Esophagus muscularis mucosa (tissue), 4 donors: ENCODE measurements around the gene ADAMTS6. TPM values are rescaled to one million over a fixed set of nuclear protein-coding genes. Genes with fewer than 3 reads are reported as not detected.
"Not testable (repeated sequence)": the region's sequence is repeated elsewhere in the genome, so short reads cannot be mapped to it uniquely, and the experiment has no call there.

ENCODE experiments used
- DNase-seq: peaks from one replicate; pipeline ENCODE4 v3.0.0-alpha.2; 2017; ENCODE audit errors: extremely low spot score
- H3K27ac ChIP-seq, 4 donors: fragments of 200-600 bp; sonication (generic); replicated peaks in 1 of 4; 1 replicate in 3 of 4; 2 replicates in 1 of 4; pipeline ENCODE4 v1.5.1; 2016 to 2019; ENCODE audit warnings: mild to moderate bottlenecking in 1 of 4
- H3K27me3 ChIP-seq, 4 donors: fragments of 200-600 bp; sonication (generic); one replicate each; pipeline versions ENCODE4 v1.5.1 to v1.6.0; 2016 to 2019
- H3K36me3 ChIP-seq, 4 donors: fragments of 200-600 bp; sonication (generic); one replicate each; pipeline ENCODE4 v1.5.1; 2016 to 2019
- H3K4me1 ChIP-seq, 4 donors: fragments of 200-600 bp; sonication (generic); one replicate each; pipeline ENCODE4 v1.5.1; 2016 to 2019
- H3K4me3 ChIP-seq, 4 donors: fragments of 200-600 bp; sonication (generic); 1 replicate in 2 of 4; 2 replicates in 2 of 4; pipeline ENCODE4 v1.5.1; 2016 to 2019; ENCODE audit warnings: mild to moderate bottlenecking in 4 of 4, moderate library complexity in 1 of 4
- H3K9me3 ChIP-seq, 4 donors: fragments of 200-600 bp; sonication (generic); 1 replicate in 3 of 4; 2 replicates in 1 of 4; pipeline ENCODE4 v1.5.1; 2016 to 2019
- EP300 ChIP-seq: sonication (generic); formaldehyde crosslinking; IDR thresholded peaks from one replicate; pipeline ENCODE4 v1.6.1; 2017; ENCODE audit warnings: antibody characterized with exemption
- POLR2A ChIP-seq: fragments of 450-650 bp; IDR thresholded peaks from one replicate; pipeline ENCODE4 v1.6.1; 2017; ENCODE audit warnings: antibody characterized with exemption, moderate library complexity, mild to moderate bottlenecking, low read depth
- POLR2AphosphoS5 ChIP-seq, 2 donors: sonication (generic); formaldehyde crosslinking; IDR thresholded peaks; one replicate each; pipeline ENCODE4 v1.6.1; 2017; ENCODE audit warnings: antibody characterized with exemption in 2 of 2
- WGBS: methylation state at CpG from one replicate; pipeline ENCODE4 v1.1.5; 2018; 5-methylcytosine and 5-hydroxymethylcytosine counted together
- intact Hi-C: fragments of 100-400 bp; cut with DNase I; formaldehyde crosslinking; loops from one replicate; pipeline ENCODE4 v1.15.1; 2023
- total RNA-seq, 4 donors: library from RNA; depleted of rRNA; stranded (reverse); fragments of >200 nt; gene quantifications; one replicate each; pipeline versions ENCODE4 v1.1.0 to v1.2.1, GENCODE V29; 2016
- TF ChIP-seq, protein P1 (sequence below), 3 experiments: fragments of 200-600 bp in 2 of 3; fragments of 450-650 bp in 1 of 3; sonication (generic) in 2 of 3; IDR thresholded peaks; one replicate each; pipeline ENCODE4 v1.5.1; 2017 to 2019; ENCODE audit warnings: antibody characterized with exemption in 3 of 3, mild to moderate bottlenecking in 2 of 3, moderate library complexity in 1 of 3

Gene ADAMTS6
- total RNA-seq, 4 donors from 2014 or later, result 1.4 to 4.2 (median 2.7) TPM

GRCh38 chr5:65390208-65390607 is 91.5 kb downstream of the ADAMTS6 start:
- 83% methylated on average over 3 of the region's 3 CpGs for WGBS
- H3K27me3 ChIP-seq, result no peaks in the 10 kb centered on the region

DNA sequence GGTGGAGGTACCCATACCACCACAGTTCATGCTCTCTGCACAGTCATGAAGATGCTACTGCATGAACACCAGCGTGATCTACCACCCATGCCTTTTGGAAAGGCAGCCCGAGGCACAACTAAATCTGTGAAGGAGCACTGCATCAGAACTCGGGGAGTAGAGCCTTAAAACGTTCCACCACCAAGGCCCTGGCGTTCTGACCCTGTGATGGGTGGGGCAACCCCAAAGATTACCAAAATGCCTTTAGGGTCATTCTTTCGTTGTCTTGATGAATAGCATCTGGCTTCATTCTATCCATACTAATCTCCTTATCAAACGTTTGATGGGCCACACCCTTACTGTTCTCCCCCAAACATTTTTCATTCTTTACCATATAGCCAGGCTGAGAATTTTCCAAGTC is 97.9 kb downstream of the ADAMTS6 start:
- Histone ChIP-seq H3K4me3 (no peak overlapping the region), H3K27ac (no peak overlapping the region), H3K27me3 (no peaks in the 10 kb centered on the region), H3K36me3 (no peaks in the 10 kb centered on the region), H3K9me3 (no peaks in the 10 kb centered on the region), H3K4me1 (no peaks in the 10 kb centered on the region)
- TF ChIP-seq POLR2AphosphoS5 (IDR thresholded peaks at IDR 0.05) (no peak), POLR2A (no peak), EP300 (no peak)
- TF ChIP-seq, protein P1, sequence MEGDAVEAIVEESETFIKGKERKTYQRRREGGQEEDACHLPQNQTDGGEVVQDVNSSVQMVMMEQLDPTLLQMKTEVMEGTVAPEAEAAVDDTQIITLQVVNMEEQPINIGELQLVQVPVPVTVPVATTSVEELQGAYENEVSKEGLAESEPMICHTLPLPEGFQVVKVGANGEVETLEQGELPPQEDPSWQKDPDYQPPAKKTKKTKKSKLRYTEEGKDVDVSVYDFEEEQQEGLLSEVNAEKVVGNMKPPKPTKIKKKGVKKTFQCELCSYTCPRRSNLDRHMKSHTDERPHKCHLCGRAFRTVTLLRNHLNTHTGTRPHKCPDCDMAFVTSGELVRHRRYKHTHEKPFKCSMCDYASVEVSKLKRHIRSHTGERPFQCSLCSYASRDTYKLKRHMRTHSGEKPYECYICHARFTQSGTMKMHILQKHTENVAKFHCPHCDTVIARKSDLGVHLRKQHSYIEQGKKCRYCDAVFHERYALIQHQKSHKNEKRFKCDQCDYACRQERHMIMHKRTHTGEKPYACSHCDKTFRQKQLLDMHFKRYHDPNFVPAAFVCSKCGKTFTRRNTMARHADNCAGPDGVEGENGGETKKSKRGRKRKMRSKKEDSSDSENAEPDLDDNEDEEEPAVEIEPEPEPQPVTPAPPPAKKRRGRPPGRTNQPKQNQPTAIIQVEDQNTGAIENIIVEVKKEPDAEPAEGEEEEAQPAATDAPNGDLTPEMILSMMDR (IDR thresholded peaks at IDR 0.05), result no peak
- 83% methylated on average over 7 of the region's 7 CpGs for WGBS
- DNase-seq, result no peak
- intact Hi-C loops, result no loop called here

More at GRCh38 chr5:65390208-65390607, 91.5 kb downstream of the ADAMTS6 start:
- H3K9me3 ChIP-seq, result no peaks in the 10 kb centered on the region
- H3K27ac ChIP-seq, result no peak overlapping the region
- intact Hi-C loops, result no loop called here
- TF ChIP-seq POLR2AphosphoS5 (IDR thresholded peaks at IDR 0.05), result no peak
- TF ChIP-seq EP300, result no peak
- TF ChIP-seq, protein P1 (IDR thresholded peaks at IDR 0.05), result no peak
- no peak for TF ChIP-seq POLR2A
- DNase-seq, result no peak
- H3K4me3 ChIP-seq, result no peak overlapping the region
- peaks cover 0 to 12% (median 9%) of the 10 kb centered on the region in 4 donors for H3K4me1 ChIP-seq
- no peaks in the 10 kb centered on the region for H3K36me3 ChIP-seq

DNA sequence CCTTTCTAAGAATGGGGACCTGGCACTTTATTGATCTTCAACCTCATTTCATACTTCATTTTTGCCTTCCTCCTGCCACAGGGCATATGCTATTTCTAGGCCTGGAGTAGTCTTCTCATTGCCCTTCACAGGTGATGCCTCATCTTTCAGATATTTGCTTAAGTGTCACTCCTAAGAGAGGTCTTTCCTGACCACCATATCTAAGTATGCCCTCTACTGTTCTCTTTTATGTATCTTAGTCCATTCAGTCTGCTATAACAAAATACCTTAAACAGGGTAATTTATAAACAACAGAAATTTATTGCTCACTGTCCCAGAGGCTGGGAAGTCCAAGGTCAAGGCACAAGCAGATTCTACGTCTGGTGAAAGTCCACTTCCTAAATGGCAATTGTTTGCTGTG is 99.1 kb downstream of the ADAMTS6 start:
- no peak for TF ChIP-seq EP300
- TF ChIP-seq POLR2AphosphoS5 (IDR thresholded peaks at IDR 0.05), result no peak
- no peaks in the 10 kb centered on the region for H3K36me3 ChIP-seq
- no peak overlapping the region for H3K27ac ChIP-seq
- H3K9me3 ChIP-seq, result no peaks in the 10 kb centered on the region
- H3K4me1 ChIP-seq, result no peaks in the 10 kb centered on the region
- H3K4me3 ChIP-seq, result no peak overlapping the region
- 96% methylated on average over 1 of the region's 1 CpG for WGBS
- H3K27me3 ChIP-seq, result no peaks in the 10 kb centered on the region
- intact Hi-C loops, result no loop called here
- DNase-seq, result no peak

DNA sequence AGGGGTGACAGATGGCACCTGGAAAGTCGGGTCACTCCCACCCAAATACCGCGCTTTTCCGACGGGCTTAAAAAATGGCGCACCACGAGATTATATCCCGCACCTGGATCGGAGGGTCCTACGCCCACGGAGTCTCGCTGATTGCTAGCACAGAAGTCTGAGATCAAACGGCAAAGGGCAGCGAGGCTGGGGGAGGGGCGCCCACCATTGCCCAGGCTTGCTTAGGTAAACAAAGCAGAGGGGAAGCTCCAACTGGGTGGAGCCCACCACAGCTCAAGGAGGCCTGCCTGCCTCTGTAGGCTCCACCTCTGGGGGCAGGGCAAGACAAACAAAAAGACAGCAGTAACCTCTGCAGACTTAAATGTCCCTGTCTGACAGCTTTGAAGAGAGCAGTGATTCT is 111.2 kb downstream of the ADAMTS6 start:
- WGBS, result 93% methylated on average over 15 of the region's 15 CpGs
- peaks cover 0 to 11% (median 5%) of the 10 kb centered on the region in 4 donors for H3K4me1 ChIP-seq
- H3K36me3 ChIP-seq, H3K27me3 ChIP-seq, H3K27ac ChIP-seq, H3K9me3 ChIP-seq, H3K4me3 ChIP-seq, DNase-seq, intact Hi-C loops: not testable (repeated sequence)

DNA sequence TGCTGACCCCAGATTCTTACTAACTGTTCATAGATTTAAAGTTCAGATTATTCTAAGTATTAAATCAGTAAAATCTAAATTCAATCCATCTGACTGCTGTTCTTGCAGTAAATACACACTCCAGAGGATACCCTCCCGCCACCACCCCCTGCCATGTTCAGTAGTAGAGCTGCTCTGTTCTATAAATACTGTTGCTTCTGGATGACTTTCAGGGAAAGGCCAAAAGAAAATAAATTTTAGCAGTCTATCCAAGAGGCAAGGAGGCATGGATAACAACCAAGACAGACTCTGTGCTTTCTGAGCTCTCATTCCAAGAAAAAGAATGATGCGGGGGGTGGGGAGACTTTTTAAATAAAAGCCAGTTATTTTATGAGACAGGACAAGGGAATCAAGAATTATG is 115.1 kb downstream of the ADAMTS6 start:
- intact Hi-C loops, result no loop called here
- H3K9me3 ChIP-seq, result no peaks in the 10 kb centered on the region
- no peak for DNase-seq
- no peak overlapping the region for H3K27ac ChIP-seq
- H3K27me3 ChIP-seq, result no peaks in the 10 kb centered on the region
- H3K4me3 ChIP-seq, result no peak overlapping the region
- H3K36me3 ChIP-seq, result no peaks in the 10 kb centered on the region
- WGBS, result 53% methylated on average over 2 of the region's 2 CpGs
- TF ChIP-seq POLR2A, result no peak
- TF ChIP-seq, protein P1 (IDR thresholded peaks at IDR 0.05), result no peak
- TF ChIP-seq EP300, result no peak
- TF ChIP-seq POLR2AphosphoS5 (IDR thresholded peaks at IDR 0.05), result no peak
- peaks cover 0 to 14% (median 6%) of the 10 kb centered on the region in 4 donors for H3K4me1 ChIP-seq

- Histone ChIP-seq H3K4me3 (no peak overlapping the region), H3K27me3 (no peaks in the 10 kb centered on the region), H3K9me3 (no peaks in the 10 kb centered on the region), H3K36me3 (no peaks in the 10 kb centered on the region), H3K27ac (peak overlapping the region in 1 of 4 donors; percentile 34), H3K4me1 (peaks cover 0 to 14% (median 6%) of the 10 kb centered on the region in 4 donors)
- 86% methylated on average over 2 of the region's 2 CpGs for WGBS
- no peak for TF ChIP-seq POLR2AphosphoS5 (IDR thresholded peaks at IDR 0.05)
- TF ChIP-seq, protein P1 (IDR thresholded peaks at IDR 0.05), result no peak
- no peak for TF ChIP-seq EP300
- TF ChIP-seq POLR2A, result no peak
- intact Hi-C loops, result no loop called here
- no peak for DNase-seq
Measured at GRCh38 chr5:65364907-65365306, 116.8 kb downstream of the ADAMTS6 start.
